Activated CD4-positive, alpha-beta T cell treated with anti-CD3 and anti-CD28 coated beads, Interleukin-2, amount 50 U/mL, for 16 hours (primary cell): ENCODE measurements around the gene NTN4.
A peak's percentile ranks its signal among the peaks of the same experiment; 100 is the strongest.
"Not testable (repeated sequence)": the region's sequence is repeated elsewhere in the genome, so short reads cannot be mapped to it uniquely, and the experiment has no call there.

Source experiments
- DNase-seq: peaks from one replicate; pipeline ENCODE4 v3.0.0-alpha.2; 2020

NTN4 gene

DNA sequence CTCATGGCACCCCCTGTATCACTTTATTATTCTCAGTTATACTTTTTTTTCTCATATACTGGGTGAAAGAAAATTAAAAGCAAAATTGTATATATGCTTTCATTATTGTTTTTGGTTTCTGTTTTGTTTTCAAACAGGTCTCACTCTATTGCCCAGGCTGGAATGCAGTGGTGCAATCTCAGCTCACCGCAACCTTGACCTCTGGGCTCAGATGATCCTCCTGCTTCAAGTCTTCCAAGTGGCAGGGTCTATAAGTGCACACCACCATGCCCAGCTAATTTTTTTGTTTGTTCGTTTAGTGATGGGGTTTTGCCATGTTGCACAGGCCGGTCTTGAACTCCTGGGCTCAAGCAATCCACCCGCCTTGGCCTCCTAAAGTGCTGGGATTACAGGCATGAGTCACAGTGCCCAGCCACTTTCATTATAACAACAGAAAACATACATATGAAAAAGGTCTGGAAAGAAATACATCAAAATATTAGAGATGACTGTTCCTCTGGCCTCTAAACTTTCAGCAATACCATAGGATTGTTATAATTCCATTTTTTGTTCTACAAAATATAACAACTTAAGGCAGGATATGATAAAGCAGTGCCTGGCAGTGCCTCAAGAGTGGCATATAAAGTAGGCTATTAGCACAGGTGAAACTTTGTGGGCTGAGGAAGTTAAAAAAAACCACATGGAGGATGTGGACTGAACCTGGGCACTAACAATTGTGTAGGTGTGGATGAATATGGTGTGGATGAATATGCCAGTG lies 5.8 kb upstream of the NTN4 start:
- DNase-seq = no peak

DNA sequence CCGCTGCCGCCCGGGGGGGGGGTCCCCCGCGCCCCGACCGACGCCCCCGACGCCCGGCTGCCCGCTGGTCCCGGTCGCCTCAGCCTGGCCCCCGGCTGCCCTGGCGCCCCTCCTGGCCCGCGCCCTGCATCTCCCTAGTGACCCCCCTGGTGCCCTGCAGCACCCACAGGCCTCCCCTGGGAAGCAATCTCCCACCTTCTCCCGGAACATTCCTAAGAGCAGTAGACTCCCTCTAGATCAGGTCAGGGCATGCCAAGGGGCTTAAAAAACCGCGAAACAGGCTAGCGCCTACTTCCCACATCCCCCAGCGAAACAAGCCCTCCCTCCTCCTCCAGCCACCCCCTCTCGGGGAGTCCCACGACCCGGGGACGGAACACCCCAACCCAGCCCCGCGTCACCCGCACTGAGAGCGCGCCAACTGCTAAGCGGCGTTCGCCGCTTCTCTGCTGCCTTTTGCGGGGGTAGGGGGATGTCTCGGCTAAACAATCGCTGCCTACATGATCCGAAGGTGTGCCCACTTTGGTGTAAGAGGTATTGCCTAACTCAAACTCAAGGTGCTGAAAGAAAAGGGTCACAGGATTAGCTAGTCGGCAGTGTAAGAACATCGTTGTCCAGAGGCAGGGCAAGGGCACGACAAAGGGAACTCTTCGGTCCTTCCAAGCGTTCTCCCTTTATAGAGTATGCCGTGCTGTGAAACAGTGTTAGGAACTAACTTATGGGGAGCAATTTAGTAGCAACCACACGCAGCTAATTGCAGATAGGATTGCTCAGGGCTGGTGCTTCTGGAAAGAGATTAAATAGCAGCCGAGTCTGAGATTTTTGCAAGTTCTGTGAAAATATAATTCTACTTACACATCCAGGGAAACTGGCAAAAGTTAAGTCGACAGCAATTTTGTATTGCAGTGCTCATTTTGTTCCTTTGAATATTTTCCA lies 619 bp upstream of the NTN4 start:
- DNase-seq = no peak

DNA sequence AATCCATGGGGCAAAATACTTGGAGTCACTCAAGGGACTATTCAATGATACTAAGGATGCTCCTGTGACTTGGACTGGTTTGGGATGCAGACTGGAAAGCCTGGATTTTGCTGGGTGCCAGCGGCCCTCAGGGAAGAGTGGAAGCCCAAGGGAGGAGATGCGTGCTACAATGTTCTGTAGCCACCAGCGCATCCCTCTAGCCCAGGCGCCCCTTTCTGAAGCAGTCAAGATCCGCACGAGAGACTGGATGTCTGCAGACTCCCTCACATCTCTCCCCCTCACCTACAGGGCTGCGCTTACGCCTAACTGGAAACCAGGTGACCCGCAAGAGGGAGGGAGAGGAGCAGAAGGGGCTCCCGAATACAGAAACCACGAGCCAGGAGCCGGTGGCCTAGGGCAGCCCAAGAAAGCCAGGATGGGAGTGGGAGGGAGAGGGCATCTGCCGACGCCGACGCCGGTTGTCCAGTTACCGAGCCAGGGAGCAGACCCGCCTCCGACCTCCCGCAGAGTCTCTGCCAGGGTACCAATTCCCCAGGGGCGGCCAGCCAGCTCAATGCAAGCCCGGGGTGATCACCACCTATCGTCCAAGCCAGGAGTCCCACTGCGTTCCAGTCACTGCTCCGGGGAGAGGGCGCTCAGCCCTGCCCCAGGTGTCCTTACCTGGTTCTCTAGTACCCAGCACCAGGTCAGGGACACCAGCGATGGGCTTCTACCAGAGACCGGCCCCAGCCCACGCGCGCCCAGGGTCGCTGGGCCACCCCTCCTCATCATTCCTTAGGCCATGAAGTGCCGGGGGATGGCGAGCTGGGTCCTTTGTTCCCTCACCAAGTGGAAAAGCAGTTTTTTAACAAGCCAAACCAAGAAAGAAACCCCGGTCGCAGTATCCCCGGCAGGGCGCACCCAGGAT lies 1.2 kb downstream of the NTN4 start:
- no peak for DNase-seq

DNA sequence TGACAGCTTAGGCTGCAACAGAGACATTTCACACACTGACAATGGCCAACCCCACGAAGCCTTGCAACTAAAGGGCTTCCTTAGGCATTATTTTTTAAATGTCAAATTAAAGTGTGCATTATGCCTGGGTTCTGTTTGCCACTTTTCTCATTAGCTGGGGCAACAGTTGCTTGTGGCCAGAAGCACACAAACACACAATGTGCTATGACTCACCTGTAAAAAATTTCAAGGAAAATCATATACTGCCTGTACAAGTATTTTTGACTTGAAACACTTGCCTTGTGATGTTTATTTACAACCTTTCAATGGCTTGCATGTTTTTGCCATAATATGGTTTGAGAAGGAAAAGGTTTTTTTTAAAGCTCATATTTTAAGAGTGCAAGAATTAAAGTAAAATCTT lies 1.9 kb downstream of the NTN4 start:
- no peak for DNase-seq

DNA sequence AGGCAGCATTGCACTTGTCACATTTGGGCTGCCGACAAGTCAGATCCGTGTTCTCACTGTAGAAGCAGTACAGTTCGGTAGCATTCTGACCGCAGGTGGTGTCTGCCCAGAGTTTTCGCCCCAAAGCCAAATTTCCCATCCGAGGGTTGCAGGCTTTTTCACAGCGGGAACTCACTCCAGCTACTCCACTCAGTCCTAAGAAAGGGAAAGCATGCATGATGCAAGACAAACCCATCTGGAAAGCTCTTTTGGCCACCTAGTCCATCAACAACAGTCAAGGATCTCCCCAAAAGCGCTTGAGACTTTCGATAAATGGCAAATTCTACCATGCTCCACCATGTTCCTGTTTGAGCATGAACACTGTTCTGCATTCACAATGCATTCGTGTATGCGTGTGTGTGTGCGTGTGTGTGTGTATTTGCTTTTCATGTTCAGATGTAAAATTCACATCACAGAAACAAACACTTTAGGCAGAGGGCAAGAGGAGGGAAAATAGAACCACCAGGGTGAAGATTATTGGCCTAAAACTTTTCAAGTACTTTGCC lies 3.2 kb downstream of the NTN4 start:
- no peak for DNase-seq

DNA sequence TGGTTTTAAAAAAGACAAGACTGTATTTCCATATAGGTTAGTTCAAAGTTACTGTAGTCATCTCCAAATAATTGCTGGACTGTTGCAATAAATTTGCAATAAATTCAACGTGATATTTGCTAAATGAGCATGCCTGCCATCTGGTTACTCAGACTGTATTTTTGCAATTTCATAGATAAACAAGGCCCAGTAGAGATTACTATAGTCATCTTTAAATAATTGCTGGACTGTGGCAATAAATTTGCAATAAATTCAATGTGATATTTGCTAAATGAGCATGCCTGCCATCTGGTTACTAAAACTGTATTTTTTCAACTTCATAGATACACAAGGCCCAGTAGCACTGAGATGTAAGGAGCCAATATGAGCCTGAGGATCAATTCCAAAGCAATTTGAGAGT lies 5.6 kb downstream of the NTN4 start:
- no peak for DNase-seq

DNA sequence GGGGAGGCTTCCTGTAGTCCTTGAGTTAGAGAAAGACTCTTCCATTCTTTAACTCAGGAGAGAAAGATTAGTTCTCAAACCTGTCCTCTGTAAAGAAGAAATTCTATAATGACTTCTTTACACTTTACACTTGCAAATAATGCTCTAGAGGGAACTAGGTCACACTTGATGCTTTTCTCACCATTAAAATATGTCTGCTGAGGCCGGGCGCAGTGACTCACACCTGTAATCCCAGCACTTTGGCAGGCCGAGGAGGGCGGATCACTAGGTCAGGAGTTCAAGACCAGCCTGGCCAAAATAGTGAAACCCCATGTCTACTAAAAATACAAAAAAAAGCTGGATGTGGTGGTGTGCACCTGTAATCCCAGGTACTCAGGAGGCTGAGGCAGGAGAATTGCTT lies 6.3 kb downstream of the NTN4 start:
- DNase-seq = no peak

DNA sequence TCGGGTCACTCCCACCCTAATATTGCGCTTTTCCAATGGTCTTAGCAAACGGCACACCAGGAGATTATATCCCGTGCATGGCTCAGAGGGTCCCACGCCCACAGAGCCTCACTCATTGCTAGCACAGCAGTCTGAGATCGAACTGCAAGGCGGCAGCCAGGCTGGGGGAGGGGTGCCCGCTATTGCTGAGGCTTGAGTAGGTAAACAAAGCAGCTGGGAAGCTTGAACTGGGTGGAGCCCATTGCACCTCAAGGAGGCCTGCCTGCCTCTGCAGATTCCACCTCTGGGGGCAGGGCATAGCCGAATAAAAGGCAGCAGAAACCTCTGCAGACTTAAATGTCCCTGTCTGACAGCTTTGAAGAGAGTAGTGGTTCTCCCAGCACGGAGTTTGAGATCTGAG lies 15.1 kb downstream of the NTN4 start:
- not testable (repeated sequence) for DNase-seq

DNA sequence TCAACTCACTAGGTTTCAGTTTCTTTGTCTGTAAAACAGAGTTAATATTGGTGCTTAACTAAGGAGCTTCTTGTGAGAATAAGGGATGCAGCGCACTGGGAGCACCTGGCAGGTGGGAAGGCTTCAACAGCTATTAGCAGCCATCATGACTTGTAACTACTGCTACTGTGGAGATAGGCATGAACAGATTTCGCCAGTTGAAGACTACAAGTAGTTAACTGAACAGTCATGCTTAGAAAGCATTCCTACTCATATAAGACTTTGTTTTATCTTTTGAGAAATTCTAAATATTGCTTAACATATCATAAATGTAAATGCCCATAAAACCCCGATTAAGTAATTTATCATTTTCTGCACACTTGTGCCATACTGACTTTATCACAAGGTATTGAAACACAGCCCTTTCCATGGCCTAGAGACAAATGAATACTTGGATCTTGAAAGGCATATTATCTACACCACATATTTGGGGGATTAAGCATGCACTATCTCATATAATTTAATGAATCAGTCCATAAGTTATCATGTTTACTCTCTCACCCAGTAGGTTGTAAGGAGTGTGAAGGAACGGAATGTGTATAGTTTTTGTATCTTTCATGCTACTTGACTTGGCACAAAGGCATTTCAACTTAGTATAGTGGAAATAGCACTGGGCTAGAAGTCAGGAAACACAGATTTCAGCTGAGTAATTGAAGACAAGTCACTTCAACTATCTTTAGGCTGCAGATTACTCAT lies 16.1 kb downstream of the NTN4 start:
- no peak for DNase-seq

DNA sequence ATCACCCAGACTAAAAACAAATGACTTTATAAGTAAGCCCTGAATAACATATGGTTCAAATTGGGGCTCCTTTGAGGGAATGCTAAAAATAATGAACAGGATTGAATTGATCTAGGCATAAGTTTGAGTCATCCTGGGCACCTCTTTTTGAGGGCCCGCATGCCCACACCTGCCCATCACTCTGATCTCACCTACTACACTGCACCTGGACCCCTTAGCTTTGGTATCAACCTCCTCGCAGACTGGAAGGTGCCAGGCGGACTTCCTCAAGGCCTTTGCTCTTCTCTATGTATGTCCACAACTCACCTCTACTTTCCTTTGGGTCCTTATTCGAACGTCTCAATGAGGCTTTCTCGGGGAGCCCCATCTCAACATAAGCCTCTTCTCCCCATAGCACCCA lies 17.2 kb downstream of the NTN4 start:
- DNase-seq = no peak

DNA sequence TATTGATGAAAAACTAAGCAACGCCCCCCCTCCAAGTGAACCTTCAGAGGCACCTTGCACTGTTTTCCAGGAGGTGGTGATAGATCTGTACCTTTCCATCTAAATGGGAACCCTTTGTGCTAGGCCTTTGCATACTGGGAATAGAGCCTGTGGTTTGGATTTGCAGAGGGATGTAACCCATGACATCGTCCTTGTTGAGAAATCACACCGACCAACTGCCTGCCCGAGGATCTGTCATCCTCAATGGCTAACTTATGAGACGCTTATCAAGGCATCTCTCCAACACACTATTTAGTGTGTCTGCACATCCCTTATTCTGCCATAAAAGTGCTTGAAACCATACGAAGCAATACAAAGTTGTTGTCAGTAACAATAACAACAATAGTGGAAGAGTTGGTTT lies 22.9 kb downstream of the NTN4 start:
- no peak for DNase-seq

DNA sequence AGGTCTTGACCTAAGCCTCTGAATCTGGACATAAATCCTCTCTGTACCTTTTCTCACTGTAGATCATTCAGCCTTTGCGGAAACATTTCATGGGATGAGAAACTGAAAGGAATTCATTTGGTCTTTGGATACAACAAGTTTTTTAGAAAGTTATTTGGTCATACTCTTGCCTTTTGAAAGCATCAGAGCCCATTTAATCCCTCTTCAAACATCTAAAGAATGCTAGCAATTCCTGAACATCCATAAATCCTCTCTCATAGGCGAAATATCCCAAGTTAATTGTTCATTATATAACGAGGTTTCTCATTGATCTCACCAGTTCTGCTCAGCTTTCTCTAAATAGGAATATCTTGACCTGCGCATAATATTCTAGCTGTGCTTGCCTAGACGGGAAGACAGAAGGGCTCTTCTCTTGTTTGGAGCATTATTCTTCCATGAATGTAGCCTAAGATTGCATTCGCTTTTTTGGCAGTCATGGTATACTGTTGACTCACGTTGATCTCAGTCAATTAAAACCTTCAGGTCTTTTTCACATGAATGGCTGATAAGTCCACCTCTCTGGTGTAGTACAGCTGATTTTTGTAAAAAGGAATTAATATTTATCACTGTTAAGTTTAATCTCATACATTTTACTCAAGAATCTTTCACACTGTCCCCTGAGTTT lies 24.1 kb downstream of the NTN4 start:
- DNase-seq = no peak

DNA sequence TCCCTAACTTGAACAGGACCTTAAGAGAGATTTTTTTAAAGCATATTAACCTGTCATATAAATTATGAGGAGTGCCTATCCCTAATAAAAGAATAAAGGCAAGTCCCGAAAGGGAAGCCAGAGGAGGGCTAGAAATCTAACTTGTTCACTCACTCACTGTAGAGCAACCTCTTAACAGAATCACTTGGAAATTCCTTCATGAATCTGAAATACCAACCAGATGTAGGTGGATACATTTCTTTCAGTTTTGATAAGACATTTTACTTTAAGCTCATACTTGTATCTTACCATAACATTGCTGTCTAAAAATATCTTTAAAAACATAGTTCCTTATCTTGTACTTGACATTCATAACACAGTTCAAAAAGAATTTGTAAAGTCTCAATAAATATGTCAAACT lies 25.7 kb downstream of the NTN4 start:
- DNase-seq = no peak

DNA sequence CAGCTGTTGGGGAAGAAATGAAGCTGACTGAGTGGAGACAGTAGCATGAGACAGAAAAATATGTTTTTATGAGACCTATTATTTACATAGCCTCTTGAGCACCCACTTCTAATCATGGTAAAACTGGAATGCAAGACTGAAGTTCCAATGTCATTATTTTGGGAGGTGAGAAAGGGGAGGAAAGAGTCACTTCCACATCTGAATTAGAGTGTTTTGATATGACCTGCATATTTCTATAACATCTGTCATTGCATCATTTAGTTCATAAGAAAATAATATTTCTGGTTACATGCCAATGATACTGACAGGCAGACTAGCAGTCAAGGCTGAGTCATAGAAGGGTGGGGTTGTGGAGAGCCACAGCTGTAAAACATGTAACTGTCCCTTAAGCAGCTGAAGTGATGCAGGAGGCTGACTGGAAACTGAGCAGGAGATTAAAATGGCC lies 26.7 kb downstream of the NTN4 start:
- peak; percentile 16 for DNase-seq

DNA sequence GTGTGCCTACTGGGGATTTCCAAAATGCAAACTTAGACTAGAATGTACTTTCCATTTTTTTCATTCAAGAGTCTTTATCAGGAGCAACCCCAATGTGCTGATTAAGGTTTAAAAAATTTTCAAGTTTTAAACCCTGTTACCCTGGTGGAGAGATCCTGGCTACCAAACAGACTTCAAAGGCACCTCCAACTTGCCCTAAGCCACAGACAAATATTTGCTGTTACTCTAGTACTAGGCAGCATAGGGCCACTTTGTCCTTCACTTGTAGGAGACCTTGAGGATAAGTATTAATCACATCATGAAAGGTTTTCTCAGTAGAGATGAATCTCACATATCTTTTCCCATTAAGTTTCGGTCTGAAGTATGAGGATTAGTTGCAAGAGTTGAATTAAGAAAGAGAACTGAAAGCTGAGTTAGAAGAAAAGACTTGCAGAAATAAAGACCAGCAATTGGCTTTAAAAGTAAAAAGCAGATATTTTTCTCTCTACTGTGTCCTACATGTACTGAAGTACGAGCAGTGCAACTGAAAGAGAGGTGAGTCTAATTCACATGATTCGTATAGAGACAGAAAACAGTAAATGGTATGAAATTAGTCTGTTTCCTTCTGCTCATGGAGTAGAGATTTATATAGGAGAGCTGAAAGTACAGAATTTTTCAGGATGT lies 28.3 kb downstream of the NTN4 start:
- no peak for DNase-seq

DNA sequence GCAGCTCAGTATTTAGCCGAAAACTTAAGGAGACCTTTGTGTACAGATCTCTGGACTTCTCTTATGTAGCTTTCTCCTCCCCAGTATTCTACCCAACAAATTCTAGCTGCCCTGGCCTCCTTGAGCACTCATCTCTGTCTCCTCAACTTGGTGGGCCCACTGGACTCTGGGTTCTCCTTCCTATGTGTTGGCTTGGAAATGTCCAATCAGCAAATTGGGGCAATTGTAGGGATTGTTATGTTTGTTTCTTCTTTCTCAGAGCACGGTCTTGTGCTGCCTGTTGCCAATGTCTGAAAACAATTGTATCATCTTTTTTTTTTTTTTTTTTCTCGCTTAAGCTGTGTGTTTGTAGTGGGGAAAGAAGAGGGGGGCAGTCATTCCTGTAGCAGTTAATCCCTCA lies 30.2 kb downstream of the NTN4 start:
- no peak for DNase-seq

DNA sequence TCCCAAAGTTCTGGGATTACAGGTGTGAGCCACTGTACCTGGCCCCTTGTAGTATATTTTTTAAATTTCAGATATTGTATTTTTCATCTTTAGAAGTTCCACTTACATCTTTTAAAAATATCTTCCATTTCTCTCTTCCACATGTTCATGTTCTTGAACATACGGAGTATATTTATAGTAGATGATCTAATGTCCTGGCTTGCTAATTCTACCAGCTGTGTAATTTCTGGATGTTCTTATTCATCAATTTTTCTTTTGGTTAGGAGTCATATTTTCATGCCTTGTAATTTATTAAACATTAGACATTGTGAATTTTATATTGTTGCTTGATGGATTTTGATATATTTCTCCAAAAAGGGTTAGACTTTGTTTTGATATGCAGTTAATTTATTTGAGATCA lies 30.8 kb downstream of the NTN4 start:
- no peak for DNase-seq

DNA sequence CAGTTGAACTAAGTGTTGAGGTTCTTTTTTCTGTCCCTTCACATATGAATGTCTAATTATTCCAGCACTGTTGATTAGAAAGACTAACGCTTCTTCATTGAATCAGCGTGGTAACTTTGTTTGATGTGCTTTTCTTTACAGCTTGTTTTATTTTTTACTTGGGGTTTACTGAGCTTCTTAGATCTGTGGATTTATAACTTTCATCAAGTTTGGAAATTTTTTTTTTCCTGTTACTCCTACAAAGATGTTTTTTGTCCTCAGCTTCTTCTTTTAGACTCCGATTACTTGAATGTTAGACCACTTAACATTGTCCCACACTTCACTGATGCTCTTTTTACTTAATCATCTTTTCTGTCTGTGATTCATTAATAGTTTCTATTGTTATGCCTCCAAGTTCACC lies 31.5 kb downstream of the NTN4 start:
- no peak for DNase-seq

DNA sequence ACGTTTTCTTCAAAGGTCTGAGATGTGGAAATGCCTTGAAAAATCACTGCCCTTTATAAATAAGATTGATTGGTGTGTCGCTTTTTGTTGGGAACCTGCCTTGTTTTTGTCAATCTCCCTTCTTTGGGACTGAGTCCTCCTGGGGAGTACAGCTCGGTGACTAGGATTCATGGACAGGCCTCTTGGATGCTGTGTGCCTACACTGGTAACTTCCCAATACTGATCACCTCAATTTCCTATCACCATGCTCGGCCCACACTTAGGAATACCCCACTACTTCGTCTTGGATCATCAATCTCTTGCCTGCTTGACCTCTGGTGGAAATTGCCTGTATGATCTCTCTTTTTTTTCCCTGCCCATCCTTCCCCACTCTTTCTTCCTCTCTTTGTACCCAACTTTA lies 34.2 kb downstream of the NTN4 start:
- DNase-seq = no peak

DNA sequence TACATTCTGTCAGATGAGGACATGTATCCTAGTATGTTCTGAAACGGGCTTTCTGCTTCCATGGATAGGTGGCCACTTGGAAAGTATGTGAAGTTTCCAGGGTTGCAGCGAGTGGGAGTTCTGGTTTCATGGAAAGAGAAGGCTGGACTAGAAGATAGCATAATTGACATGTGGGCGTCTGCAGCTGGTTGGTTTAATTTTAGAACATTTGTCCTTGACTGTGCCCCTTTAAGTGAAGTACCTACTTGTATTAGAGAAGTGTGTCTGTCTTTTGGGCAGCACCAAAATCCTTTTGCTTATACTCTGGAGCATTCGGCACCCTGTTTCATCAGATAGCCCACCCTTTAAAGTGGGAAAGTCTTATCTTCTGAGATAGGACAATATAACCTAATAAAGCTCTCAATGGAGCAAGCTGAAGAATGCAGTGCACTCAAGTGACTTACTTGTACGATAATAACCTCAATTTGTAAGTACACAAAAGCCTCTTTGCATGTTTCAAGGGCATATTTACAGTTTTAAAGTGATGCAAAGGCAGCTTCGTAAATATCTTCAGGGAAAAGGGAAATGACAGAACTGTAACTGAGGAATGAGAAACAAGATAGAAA lies 35.2 kb downstream of the NTN4 start:
- DNase-seq = no peak

DNA sequence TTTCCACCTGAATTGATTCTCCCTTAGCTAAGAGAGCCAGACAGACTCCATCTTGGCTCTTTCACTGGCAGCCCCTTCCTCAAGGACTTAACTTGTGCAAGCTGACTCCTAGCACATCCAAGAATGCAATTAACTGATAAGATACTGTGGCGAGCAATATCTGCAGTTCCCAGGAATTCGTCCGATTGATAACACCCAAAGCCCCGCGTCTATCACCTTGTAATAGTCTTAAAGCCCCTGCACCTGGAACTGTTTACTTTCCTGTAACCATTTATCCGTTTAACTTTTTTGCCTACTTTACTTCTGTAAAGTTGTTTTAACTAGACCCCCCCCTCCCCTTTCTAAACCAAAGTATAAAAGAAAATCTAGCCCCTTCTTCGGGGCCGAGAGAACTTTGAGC lies 44.5 kb downstream of the NTN4 start:
- DNase-seq = not testable (repeated sequence)
